CD4-positive, alpha-beta memory T cell (primary cell): ENCODE data around the gene KCNAB2. TPM values are rescaled to one million over a fixed set of nuclear protein-coding genes. Genes with fewer than 3 reads are reported as not detected.

Experiments
- CTCF ChIA-PET: fragments of 350-600 bp; sonication (Branson Sonifier 250); formaldehyde crosslinking; loops from one replicate; lab custom pipeline; 2021; ENCODE audit warnings: inconsistent platforms; ENCODE audit not compliant: partially characterized antibody; lab: Charles Lee
- POLR2A ChIA-PET: fragments of 350-600 bp; sonication (Branson Sonifier 250); formaldehyde crosslinking; loops from one replicate; lab custom pipeline; 2021; ENCODE audit not compliant: partially characterized antibody; lab: Charles Lee
- DNase-seq, 5 donors: peaks; one replicate each; pipeline versions ENCODE4 v3.0.0 to v3.0.0-alpha.2; 2020 to 2022; ENCODE audit warnings: mixed read lengths in 1 of 5
- H3K27ac ChIP-seq: one replicate; pipeline ENCODE4 v1.7.0; 2013; ENCODE audit warnings: low read depth, low read length
- H3K27me3 ChIP-seq: 2 replicates; pipeline ENCODE4 v1.7.0; 2013; ENCODE audit warnings: mild to moderate bottlenecking, low read length, moderate library complexity; ENCODE audit not compliant: insufficient read depth
- H3K36me3 ChIP-seq: 2 replicates; pipeline ENCODE4 v1.7.0; 2013; ENCODE audit warnings: mild to moderate bottlenecking, low read length, moderate library complexity; ENCODE audit not compliant: insufficient read depth
- H3K4me1 ChIP-seq: 2 replicates; pipeline ENCODE4 v1.7.0; 2013; ENCODE audit warnings: mild to moderate bottlenecking, low read length, moderate library complexity; ENCODE audit not compliant: insufficient read depth
- H3K4me3 ChIP-seq, 2 donors: one replicate each; pipeline ENCODE4 v1.7.0; 2013; ENCODE audit warnings: low read length in 2 of 2, mild to moderate bottlenecking in 1 of 2
- H3K9me3 ChIP-seq, 2 donors: one replicate each; pipeline ENCODE4 v1.7.0; 2013; ENCODE audit warnings: low read length in 2 of 2, control low read depth in 1 of 2; ENCODE audit not compliant: control insufficient read depth in 1 of 2
- H3K27ac Mint-ChIP-seq, 7 donors: one replicate each; pipeline ENCODE4 v1.8.0; 2020 to 2021; ENCODE audit warnings: mixed read lengths in 7 of 7, mild to moderate bottlenecking in 6 of 7, inconsistent platforms in 3 of 7, moderate library complexity in 3 of 7
- H3K27me3 Mint-ChIP-seq, 2 donors: one replicate each; pipeline ENCODE4 v1.8.0; 2020 to 2021; ENCODE audit warnings: mixed read lengths in 2 of 2
- H3K36me3 Mint-ChIP-seq, 2 donors: one replicate each; pipeline ENCODE4 v1.8.0; 2020 to 2021; ENCODE audit warnings: mixed read lengths in 2 of 2, inconsistent platforms in 1 of 2, mild to moderate bottlenecking in 1 of 2
- H3K4me1 Mint-ChIP-seq, 4 donors: one replicate each; pipeline ENCODE4 v1.8.0; 2020 to 2021; ENCODE audit warnings: mixed read lengths in 4 of 4, mild to moderate bottlenecking in 1 of 4
- H3K4me3 Mint-ChIP-seq, 8 donors: one replicate each; pipeline ENCODE4 v1.8.0; 2020 to 2021; ENCODE audit warnings: mixed read lengths in 8 of 8, mild to moderate bottlenecking in 7 of 8, moderate library complexity in 6 of 8, inconsistent platforms in 3 of 8
- H3K9me3 Mint-ChIP-seq, 8 donors: one replicate each; pipeline ENCODE4 v1.8.0; 2020 to 2021; ENCODE audit warnings: mixed read lengths in 8 of 8, mild to moderate bottlenecking in 5 of 8, inconsistent platforms in 3 of 8, moderate library complexity in 1 of 8
- intact Hi-C: fragments of 100-400 bp; cut with micrococcal nuclease; formaldehyde crosslinking; loops from one replicate; pipeline ENCODE4 v1.15.1; 2023
- polyA plus RNA-seq, 2 donors: library from polyadenylated mRNA; unstranded; fragments of 300-500 nt; fragmentation: Illumina TruSeq; gene quantifications; one replicate each; pipeline ENCODE4 v1.2.3, GENCODE V29; 2021
- total RNA-seq, 2 experiments: library from RNA; stranded (reverse); gene quantifications; one replicate each; pipeline ENCODE4 v1.2.3, GENCODE V29; 2021

The KCNAB2 gene
- total and polyA plus RNA-seq, 4 experiments from 2014 or later: 20.9 to 197 (median 121) TPM

DNA sequence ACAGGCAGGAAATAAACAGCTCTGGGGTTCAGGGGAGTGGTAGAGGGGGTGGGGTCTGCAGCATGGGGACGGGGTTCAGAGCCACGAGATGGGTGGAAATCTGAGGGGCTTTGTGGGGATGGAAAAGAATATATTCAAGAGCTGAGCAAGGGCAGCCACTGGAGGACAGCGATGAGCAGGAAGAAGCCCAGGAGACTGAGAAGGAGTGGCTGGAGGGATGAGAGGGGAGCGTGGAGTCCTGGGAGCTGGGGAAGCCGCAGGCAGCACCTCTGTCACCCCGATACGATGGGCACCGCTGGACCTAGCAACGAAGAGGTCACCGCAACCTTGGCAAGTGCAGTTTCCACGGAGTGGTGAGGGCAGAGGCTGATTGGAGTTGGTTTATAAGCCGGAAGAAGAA is 10.0 kb upstream of the KCNAB2 start:
- Histone ChIP-seq H3K9me3 (no peaks in the 10 kb centered on the region), H3K36me3 (peaks cover 15% of the 10 kb centered on the region), H3K4me1 (peaks cover 61% of the 10 kb centered on the region), H3K27ac (no peak overlapping the region), H3K27me3 (no peaks in the 10 kb centered on the region), H3K4me3 (no peak overlapping the region)
- Mint-ChIP-seq H3K36me3 (peaks cover 16 to 47% of the 10 kb centered on the region in 2 donors), H3K27me3 (no peaks in the 10 kb centered on the region), H3K9me3 (no peaks in the 10 kb centered on the region), H3K4me1 (peaks cover 36 to 89% (median 52%) of the 10 kb centered on the region in 4 donors), H3K27ac (peak overlapping the region in 6 of 7 donors; percentile 17 to 82 (median 44)), H3K4me3 (peak overlapping the region in 1 of 8 donors; percentile 48)
- POLR2A ChIA-PET: interaction anchor here (1.8 to 4.1 kb wide), 3 partner anchors 8 to 55 kb away, joined by 4 to 15 read pairs (median 10); partner anchors contain the start of gene NPHP4
- no peak for DNase-seq
- intact Hi-C loops: no loop called here
- CTCF ChIA-PET: interaction anchor here (1.1 to 1.4 kb wide), 2 partner anchors 14 to 42 kb away, joined by 3 read pairs; no protein-coding TSS in a partner anchor

GRCh38 chr1:6037338-6037762 is 8.3 kb upstream of the KCNAB2 start:
- no peaks in the 10 kb centered on the region for H3K9me3 Mint-ChIP-seq
- H3K36me3 Mint-ChIP-seq: peaks cover 11 to 55% of the 10 kb centered on the region in 2 donors
- no peak overlapping the region for H3K27ac ChIP-seq
- H3K27me3 ChIP-seq: no peaks in the 10 kb centered on the region
- peaks cover 30% of the 10 kb centered on the region for H3K36me3 ChIP-seq
- no peaks in the 10 kb centered on the region for H3K9me3 ChIP-seq
- intact Hi-C loops: no loop called here
- POLR2A ChIA-PET: interaction anchor here (0.8 to 4.1 kb wide), 3 partner anchors 9 to 44 kb away, joined by 4 to 15 read pairs (median 10); partner anchors contain the start of gene NPHP4
- CTCF ChIA-PET: interaction anchor here (0.8 kb wide), 1 partner anchor 14 kb away, joined by 3 read pairs; no protein-coding TSS in a partner anchor
- H3K4me3 ChIP-seq: no peak overlapping the region
- H3K4me1 ChIP-seq: peaks cover 46% of the 10 kb centered on the region
- peak overlapping the region in 6 of 7 donors; percentile 13 to 78 (median 39) for H3K27ac Mint-ChIP-seq
- DNase-seq: no peak
- H3K4me1 Mint-ChIP-seq: peaks cover 28 to 77% (median 39%) of the 10 kb centered on the region in 4 donors
- no peaks in the 10 kb centered on the region for H3K27me3 Mint-ChIP-seq
- no peak overlapping the region for H3K4me3 Mint-ChIP-seq

DNA sequence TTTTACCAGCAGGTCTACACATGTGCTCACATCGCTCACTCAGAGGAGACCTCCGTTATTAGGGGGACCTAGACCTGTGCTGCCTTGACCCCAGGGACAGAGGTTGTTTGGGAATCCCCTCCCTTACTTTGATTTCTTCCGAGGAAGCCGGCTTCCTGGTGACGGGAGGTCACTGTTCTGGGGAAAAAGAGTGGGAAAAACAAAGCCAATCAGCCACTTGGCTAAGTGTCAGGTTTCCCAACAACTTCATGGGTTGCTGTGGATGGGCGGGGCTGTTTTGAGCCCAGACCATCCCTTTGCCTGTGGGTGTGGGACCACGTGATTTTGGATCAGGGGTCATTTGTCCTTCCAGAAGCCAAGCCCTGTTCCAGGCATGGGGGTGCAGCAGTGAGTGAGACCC is 7.1 kb upstream of the KCNAB2 start:
- ChIA-PET POLR2A (interaction anchor here (1.7 kb wide), 1 partner anchor 10 kb away, joined by 6 read pairs; no protein-coding TSS in a partner anchor), CTCF (no interaction called here)
- Histone ChIP-seq H3K27me3 (no peaks in the 10 kb centered on the region), H3K9me3 (no peaks in the 10 kb centered on the region), H3K36me3 (peaks cover 37% of the 10 kb centered on the region), H3K4me3 (no peak overlapping the region), H3K4me1 (peaks cover 35% of the 10 kb centered on the region), H3K27ac (no peak overlapping the region)
- H3K4me1 Mint-ChIP-seq: peaks cover 17 to 67% (median 28%) of the 10 kb centered on the region in 4 donors
- H3K4me3 Mint-ChIP-seq: no peak overlapping the region
- no peak overlapping the region for H3K27ac Mint-ChIP-seq
- intact Hi-C loops: no loop called here
- peaks cover 11 to 55% of the 10 kb centered on the region in 2 donors for H3K36me3 Mint-ChIP-seq
- no peak for DNase-seq
- no peaks in the 10 kb centered on the region for H3K27me3 Mint-ChIP-seq
- H3K9me3 Mint-ChIP-seq: no peaks in the 10 kb centered on the region

DNA sequence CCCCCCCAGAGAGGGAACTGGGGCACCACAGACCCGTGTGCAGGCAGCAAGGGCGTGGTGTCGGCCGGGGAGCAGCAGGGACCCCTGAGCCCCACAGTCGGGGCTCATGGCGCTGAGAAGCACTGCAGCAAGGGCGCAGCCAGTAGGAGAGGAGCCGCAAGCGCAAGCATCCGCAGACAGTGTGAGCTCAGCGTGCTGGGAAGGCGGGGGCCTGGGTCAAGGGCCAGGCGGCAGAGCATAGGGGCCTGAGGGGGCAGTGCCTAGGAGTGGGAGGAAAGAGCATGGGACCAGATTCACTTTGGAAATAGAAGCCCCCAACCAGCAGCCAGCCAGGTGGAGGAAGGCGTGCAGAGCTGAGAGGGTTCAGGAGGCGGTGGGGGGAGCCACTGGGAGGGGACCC is 6.7 kb upstream of the KCNAB2 start:
- Mint-ChIP-seq H3K36me3 (peaks cover 14 to 60% of the 10 kb centered on the region in 2 donors), H3K27ac (no peak overlapping the region), H3K4me1 (peaks cover 17 to 67% (median 29%) of the 10 kb centered on the region in 4 donors), H3K4me3 (no peak overlapping the region), H3K9me3 (no peaks in the 10 kb centered on the region), H3K27me3 (no peaks in the 10 kb centered on the region)
- no peaks in the 10 kb centered on the region for H3K9me3 ChIP-seq
- H3K4me3 ChIP-seq: no peak overlapping the region
- CTCF ChIA-PET: interaction anchor here (1.5 kb wide), 1 partner anchor 22 kb away, joined by 3 read pairs; no protein-coding TSS in a partner anchor
- H3K27me3 ChIP-seq: no peaks in the 10 kb centered on the region
- H3K4me1 ChIP-seq: peaks cover 30% of the 10 kb centered on the region
- intact Hi-C loops: no loop called here
- POLR2A ChIA-PET: interaction anchor here (1.7 kb wide), 1 partner anchor 10 kb away, joined by 6 read pairs; no protein-coding TSS in a partner anchor
- no peak for DNase-seq
- peaks cover 41% of the 10 kb centered on the region for H3K36me3 ChIP-seq
- H3K27ac ChIP-seq: no peak overlapping the region

DNA sequence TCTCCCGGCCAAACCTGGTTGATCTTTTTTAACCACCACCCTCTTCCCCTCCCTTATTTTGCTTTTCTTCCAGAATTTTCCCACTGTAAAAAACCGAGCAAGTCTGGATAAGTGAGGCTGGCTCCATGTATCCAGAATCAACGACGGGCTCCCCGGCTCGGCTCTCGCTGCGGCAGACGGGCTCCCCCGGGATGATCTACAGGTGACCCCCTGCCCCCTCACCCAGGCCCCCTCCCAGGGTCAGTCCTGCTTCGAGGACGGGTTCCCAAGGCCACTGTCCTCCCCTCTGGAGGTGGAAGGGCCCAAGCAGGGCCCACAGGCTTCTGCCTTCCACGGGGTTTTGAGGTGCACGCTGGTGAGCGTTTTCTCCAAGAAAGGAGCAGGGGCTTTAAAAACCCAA is 5.2 kb upstream of the KCNAB2 start:
- Mint-ChIP-seq H3K27me3 (no peaks in the 10 kb centered on the region), H3K4me3 (no peak overlapping the region), H3K4me1 (peaks cover 12 to 57% (median 21%) of the 10 kb centered on the region in 4 donors), H3K27ac (no peak overlapping the region), H3K36me3 (peaks cover 17 to 62% of the 10 kb centered on the region in 2 donors), H3K9me3 (no peaks in the 10 kb centered on the region)
- no peak for DNase-seq
- H3K27me3 ChIP-seq: no peaks in the 10 kb centered on the region
- POLR2A ChIA-PET: interaction anchor here (1.7 kb wide), 1 partner anchor 12 kb away, joined by 6 read pairs; no protein-coding TSS in a partner anchor
- no peak overlapping the region for H3K4me3 ChIP-seq
- H3K9me3 ChIP-seq: no peaks in the 10 kb centered on the region
- H3K36me3 ChIP-seq: peaks cover 51% of the 10 kb centered on the region
- CTCF ChIA-PET: interaction anchor here (1.5 kb wide), 1 partner anchor 23 kb away, joined by 3 read pairs; no protein-coding TSS in a partner anchor
- H3K4me1 ChIP-seq: peaks cover 16% of the 10 kb centered on the region
- intact Hi-C loops: no loop called here
- no peak overlapping the region for H3K27ac ChIP-seq

GRCh38 chr1:6040861-6041415 is 4.8 kb upstream of the KCNAB2 start:
- no peak overlapping the region for H3K4me3 Mint-ChIP-seq
- Histone ChIP-seq H3K27ac (no peak overlapping the region), H3K27me3 (no peaks in the 10 kb centered on the region), H3K36me3 (peaks cover 56% of the 10 kb centered on the region), H3K4me3 (no peak overlapping the region), H3K4me1 (peaks cover 14% of the 10 kb centered on the region), H3K9me3 (no peaks in the 10 kb centered on the region)
- POLR2A ChIA-PET: no interaction called here
- DNase-seq: no peak
- H3K9me3 Mint-ChIP-seq: no peaks in the 10 kb centered on the region
- peaks cover 9 to 52% (median 18%) of the 10 kb centered on the region in 4 donors for H3K4me1 Mint-ChIP-seq
- intact Hi-C loops: no loop called here
- CTCF ChIA-PET: no interaction called here
- H3K27ac Mint-ChIP-seq: peak overlapping the region in 1 of 7 donors; percentile 51
- H3K27me3 Mint-ChIP-seq: no peaks in the 10 kb centered on the region
- H3K36me3 Mint-ChIP-seq: peaks cover 14 to 59% of the 10 kb centered on the region in 2 donors

DNA sequence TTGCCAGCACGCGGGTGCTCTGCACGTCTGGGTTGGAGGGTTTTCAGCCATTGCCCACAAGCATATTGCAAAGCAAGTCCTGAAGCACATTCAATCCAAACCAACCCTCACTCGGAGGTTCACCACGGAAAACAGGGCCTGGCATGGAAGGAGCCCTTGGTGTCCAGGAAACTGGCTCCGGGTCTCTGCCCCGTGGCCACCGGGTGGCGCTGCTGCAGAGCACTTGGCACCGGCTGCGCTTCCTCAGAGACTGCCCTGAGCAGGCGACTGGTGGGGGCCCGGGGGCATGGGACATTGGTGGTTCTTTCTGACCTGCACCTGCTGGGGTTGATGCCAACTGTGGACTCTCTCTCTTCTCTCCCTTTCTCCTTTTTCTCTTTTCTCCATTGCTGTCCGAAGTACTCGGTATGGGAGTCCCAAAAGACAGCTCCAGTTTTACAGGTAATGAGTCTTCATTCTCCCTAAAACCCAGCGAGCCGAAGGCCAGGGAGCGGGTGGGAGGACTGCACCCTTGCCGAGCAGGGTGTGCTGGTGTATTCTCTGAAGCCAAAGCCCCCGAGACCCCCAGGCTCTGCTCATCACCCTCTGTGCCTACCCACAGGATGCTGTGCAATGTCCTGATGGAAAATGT is 4.1 kb upstream of the KCNAB2 start:
- Mint-ChIP-seq H3K9me3 (no peaks in the 10 kb centered on the region), H3K4me1 (peaks cover 6 to 46% (median 15%) of the 10 kb centered on the region in 4 donors), H3K27me3 (no peaks in the 10 kb centered on the region), H3K27ac (no peak overlapping the region), H3K36me3 (peaks cover 15 to 60% of the 10 kb centered on the region in 2 donors), H3K4me3 (no peak overlapping the region)
- CTCF ChIA-PET: no interaction called here
- Histone ChIP-seq H3K4me1 (peaks cover 12% of the 10 kb centered on the region), H3K4me3 (no peak overlapping the region), H3K27ac (no peak overlapping the region), H3K9me3 (no peaks in the 10 kb centered on the region), H3K36me3 (peaks cover 59% of the 10 kb centered on the region), H3K27me3 (no peaks in the 10 kb centered on the region)
- intact Hi-C loops: no loop called here
- DNase-seq: peak in 1 of 5 donors; percentile 12
- POLR2A ChIA-PET: interaction anchor here (1.0 kb wide), 1 partner anchor 16 kb away, joined by 6 read pairs; no protein-coding TSS in a partner anchor
